ENCODE measurements around the gene HEXB. TPM values are rescaled to one million over a fixed set of nuclear protein-coding genes. Genes with fewer than 3 reads are reported as not detected.

The HEXB gene
- polyA plus RNA-seq, 1 experiment, result 246 TPM

DNA sequence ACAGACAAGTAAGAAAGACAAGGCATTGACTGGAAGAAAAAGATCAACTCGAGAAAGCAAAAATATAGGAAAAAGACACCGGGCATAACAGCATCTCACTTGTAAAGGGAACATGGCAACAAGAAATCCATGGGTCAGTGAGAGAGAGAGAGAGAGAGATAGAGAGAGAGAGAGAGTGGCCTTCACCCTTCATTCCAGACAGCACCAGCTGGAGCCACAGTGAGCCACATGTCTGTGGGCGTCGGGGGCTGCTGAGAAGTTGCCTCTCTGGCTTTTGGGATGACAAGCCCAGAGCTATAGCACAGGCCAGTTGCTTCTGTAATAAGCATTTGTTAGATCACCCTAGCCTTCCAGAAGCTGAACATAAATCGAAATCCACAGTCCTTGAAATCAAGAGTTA, 24.2 kb upstream of the HEXB start:
- ChIA-PET POLR2A (no interaction called here), CTCF (interaction anchor here (2.3 to 5.0 kb wide), 3 partner anchors 11 to 759 kb away, joined by 7 to 16 read pairs (median 11); no protein-coding TSS in a partner anchor)
- TF ChIP-seq, protein P1, sequence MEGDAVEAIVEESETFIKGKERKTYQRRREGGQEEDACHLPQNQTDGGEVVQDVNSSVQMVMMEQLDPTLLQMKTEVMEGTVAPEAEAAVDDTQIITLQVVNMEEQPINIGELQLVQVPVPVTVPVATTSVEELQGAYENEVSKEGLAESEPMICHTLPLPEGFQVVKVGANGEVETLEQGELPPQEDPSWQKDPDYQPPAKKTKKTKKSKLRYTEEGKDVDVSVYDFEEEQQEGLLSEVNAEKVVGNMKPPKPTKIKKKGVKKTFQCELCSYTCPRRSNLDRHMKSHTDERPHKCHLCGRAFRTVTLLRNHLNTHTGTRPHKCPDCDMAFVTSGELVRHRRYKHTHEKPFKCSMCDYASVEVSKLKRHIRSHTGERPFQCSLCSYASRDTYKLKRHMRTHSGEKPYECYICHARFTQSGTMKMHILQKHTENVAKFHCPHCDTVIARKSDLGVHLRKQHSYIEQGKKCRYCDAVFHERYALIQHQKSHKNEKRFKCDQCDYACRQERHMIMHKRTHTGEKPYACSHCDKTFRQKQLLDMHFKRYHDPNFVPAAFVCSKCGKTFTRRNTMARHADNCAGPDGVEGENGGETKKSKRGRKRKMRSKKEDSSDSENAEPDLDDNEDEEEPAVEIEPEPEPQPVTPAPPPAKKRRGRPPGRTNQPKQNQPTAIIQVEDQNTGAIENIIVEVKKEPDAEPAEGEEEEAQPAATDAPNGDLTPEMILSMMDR (IDR thresholded peaks at IDR 0.05; ENCODE audit: low read depth, low read length), result no peak
- Histone ChIP-seq H3K4me3 (ENCODE audit: low read depth, low read length) (no peak overlapping the region), H3K27ac (ENCODE audit: low read depth, low read length) (no peak overlapping the region), H3K9me3 (ENCODE audit: control insufficient read depth, insufficient read depth, low read length) (no peaks in the 10 kb centered on the region), H3K27me3 (ENCODE audit: control insufficient read depth, insufficient read depth, low read length) (no peaks in the 10 kb centered on the region)
- no peak for DNase-seq (ENCODE audit: low read depth, low spot score)

DNA sequence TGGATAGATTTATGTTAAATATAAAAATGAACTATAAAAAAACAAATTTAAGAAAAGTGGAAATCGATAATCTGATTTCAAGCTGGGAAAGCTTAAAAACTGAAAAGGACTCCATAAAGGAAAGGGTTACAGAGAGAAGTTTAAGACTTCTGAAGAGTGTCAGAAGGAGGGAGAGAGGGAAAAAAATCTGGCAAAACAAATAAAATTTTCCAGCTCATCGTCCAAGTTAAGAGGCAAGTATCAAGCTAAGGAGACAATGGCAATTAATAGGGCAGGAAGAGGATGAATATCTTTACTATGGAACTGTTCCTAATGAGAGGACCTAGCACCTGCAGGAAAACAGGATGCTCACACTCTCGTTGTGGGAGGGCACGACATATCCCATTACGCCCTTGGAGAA, 20.5 kb upstream of the HEXB start:
- Histone ChIP-seq H3K27me3 (ENCODE audit: control insufficient read depth, insufficient read depth, low read length) (no peaks in the 10 kb centered on the region), H3K4me3 (ENCODE audit: low read depth, low read length) (no peak overlapping the region), H3K27ac (ENCODE audit: low read depth, low read length) (no peak overlapping the region), H3K9me3 (ENCODE audit: control insufficient read depth, insufficient read depth, low read length) (no peaks in the 10 kb centered on the region; the same call in 1 of the 2 replicates)
- ChIA-PET CTCF (interaction anchor here (1.4 to 1.8 kb wide), 2 partner anchors 15 to 763 kb away, joined by 6 to 7 read pairs; no protein-coding TSS in a partner anchor), POLR2A (no interaction called here)
- TF ChIP-seq, protein P1 (IDR thresholded peaks at IDR 0.05; ENCODE audit: low read depth, low read length), result no peak
- no peak for DNase-seq (ENCODE audit: low read depth, low spot score)

DNA sequence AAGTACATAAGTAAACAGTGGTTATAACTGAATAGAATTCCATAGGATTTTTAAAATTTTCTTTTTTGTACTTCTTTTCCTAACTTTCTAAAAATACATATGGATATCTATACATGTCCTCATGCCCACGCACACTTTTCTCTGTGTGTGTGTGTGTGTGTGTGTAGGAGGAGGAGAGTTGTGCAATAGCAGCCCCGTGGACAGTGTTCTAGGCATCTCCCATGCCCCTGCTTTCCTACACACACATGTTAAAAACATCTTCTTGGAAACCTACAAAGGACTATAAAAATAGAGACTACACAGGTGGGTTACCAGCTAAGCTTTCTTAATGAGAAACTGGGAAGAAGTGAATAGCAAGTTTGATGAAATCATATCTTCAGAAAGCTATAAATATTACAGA, 19.8 kb upstream of the HEXB start:
- Histone ChIP-seq H3K27me3 (ENCODE audit: control insufficient read depth, insufficient read depth, low read length) (no peaks in the 10 kb centered on the region), H3K4me3 (ENCODE audit: low read depth, low read length) (no peak overlapping the region), H3K9me3 (ENCODE audit: control insufficient read depth, insufficient read depth, low read length) (no peaks in the 10 kb centered on the region; the same call in none of the 2 replicates), H3K27ac (ENCODE audit: low read depth, low read length) (no peak overlapping the region)
- POLR2A ChIA-PET, result no interaction called here
- DNase-seq (ENCODE audit: low read depth, low spot score), result no peak
- CTCF ChIA-PET, result interaction anchor here (0.6 to 1.8 kb wide), 2 partner anchors 574 to 763 kb away, joined by 3 to 7 read pairs; no protein-coding TSS in a partner anchor
- TF ChIP-seq, protein P1 (IDR thresholded peaks at IDR 0.05; ENCODE audit: low read depth, low read length), result no peak

DNA sequence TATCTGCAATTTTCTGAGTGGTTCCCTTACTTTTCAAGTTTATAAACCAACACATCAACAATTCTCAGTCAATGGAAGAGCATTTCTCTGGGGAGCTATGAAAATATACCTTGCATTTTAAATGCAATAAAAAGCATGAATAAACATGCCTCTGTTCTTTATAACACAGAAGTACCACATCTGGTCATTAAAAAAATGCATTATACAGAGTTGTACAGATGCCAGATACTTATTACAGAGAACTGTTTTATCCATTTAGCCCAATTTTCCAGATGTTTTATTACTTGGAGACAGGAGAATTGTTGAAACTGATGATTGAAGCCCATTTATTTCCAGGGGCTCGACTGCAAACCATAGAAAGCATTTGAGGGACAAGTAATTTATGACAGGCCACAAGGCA, 19.2 kb upstream of the HEXB start:
- no peak overlapping the region for H3K27ac ChIP-seq (ENCODE audit: low read depth, low read length)

GRCh38 chr5:74667396-74667795, 17.6 kb upstream of the HEXB start:
- no peak overlapping the region for H3K27ac ChIP-seq (ENCODE audit: low read depth, low read length)
- TF ChIP-seq, protein P1 (IDR thresholded peaks at IDR 0.05; ENCODE audit: low read depth, low read length), result no peak
- no peaks in the 10 kb centered on the region for H3K27me3 ChIP-seq (ENCODE audit: control insufficient read depth, insufficient read depth, low read length)
- H3K4me3 ChIP-seq (ENCODE audit: low read depth, low read length), result no peak overlapping the region
- ChIA-PET CTCF (no interaction called here), POLR2A (interaction anchor here (1.1 kb wide), 1 partner anchor 9 kb away, joined by 3 read pairs; no protein-coding TSS in a partner anchor)
- peaks cover 5% of the 10 kb centered on the region for H3K9me3 ChIP-seq (ENCODE audit: control insufficient read depth, insufficient read depth, low read length)
- DNase-seq (ENCODE audit: low read depth, low spot score), result no peak

More for the DNA sequence above, 19.2 kb upstream of the HEXB start:
- ChIA-PET POLR2A (no interaction called here), CTCF (interaction anchor here (1.8 kb wide), 1 partner anchor 764 kb away, joined by 7 read pairs; no protein-coding TSS in a partner anchor)
- Histone ChIP-seq H3K9me3 (ENCODE audit: control insufficient read depth, insufficient read depth, low read length) (peaks cover 5% of the 10 kb centered on the region), H3K4me3 (ENCODE audit: low read depth, low read length) (no peak overlapping the region), H3K27me3 (ENCODE audit: control insufficient read depth, insufficient read depth, low read length) (no peaks in the 10 kb centered on the region)
- no peak for DNase-seq (ENCODE audit: low read depth, low spot score)
- TF ChIP-seq, protein P1 (IDR thresholded peaks at IDR 0.05; ENCODE audit: low read depth, low read length), result no peak

All from AG04450 (cell line).